HG03159 (cell line): ENCODE measurements around the gene CLNK.
"Not testable (repeated sequence)": the region's sequence is repeated elsewhere in the genome, so short reads cannot be mapped to it uniquely, and the experiment has no call there.

Experiments used
- ATAC-seq: cut with Tn5 transposase; IDR thresholded peaks from one replicate; pipeline ENCODE4 v1.9.1; 2021; ENCODE audit warnings: mild to moderate bottlenecking, moderate library complexity; ENCODE audit not compliant: unreplicated experiment

Gene CLNK

GRCh38 chr4:10582059-10582686 is 102.4 kb downstream of the CLNK start:
- ATAC-seq: no peak

GRCh38 chr4:10581022-10581421 is 103.5 kb downstream of the CLNK start:
- ATAC-seq: no peak

GRCh38 chr4:10579648-10580047 is 104.9 kb downstream of the CLNK start:
- no peak for ATAC-seq

- peak; percentile 47 for ATAC-seq
These were observed 106.8 kb downstream of the CLNK start for GRCh38 chr4:10577508-10578426.

- ATAC-seq: peak; percentile 65
These were observed 107.5 kb downstream of the CLNK start for GRCh38 chr4:10577018-10577417.

- no peak for ATAC-seq
These were observed 108.3 kb downstream of the CLNK start for GRCh38 chr4:10576236-10576635.

GRCh38 chr4:10575414-10575813 is 109.2 kb downstream of the CLNK start:
- ATAC-seq: no peak

- not testable (repeated sequence) for ATAC-seq
These were observed 110.0 kb downstream of the CLNK start for GRCh38 chr4:10574553-10574952.

GRCh38 chr4:10571909-10572308 is 112.7 kb downstream of the CLNK start:
- ATAC-seq: no peak

GRCh38 chr4:10569491-10569890 is 115.1 kb downstream of the CLNK start:
- ATAC-seq: no peak

GRCh38 chr4:10567766-10568165 is 116.8 kb downstream of the CLNK start:
- no peak for ATAC-seq

GRCh38 chr4:10565166-10565780 is 119.3 kb downstream of the CLNK start:
- no peak for ATAC-seq

- ATAC-seq: peak; percentile 80
These were observed 129.9 kb downstream of the CLNK start for GRCh38 chr4:10554694-10555093.

GRCh38 chr4:10554121-10554520 is 130.4 kb downstream of the CLNK start:
- no peak for ATAC-seq

GRCh38 chr4:10552591-10553280 is 131.8 kb downstream of the CLNK start:
- ATAC-seq: no peak

- no peak for ATAC-seq
These were observed 148.7 kb downstream of the CLNK start for GRCh38 chr4:10535912-10536311.

- ATAC-seq: peak; percentile 69
These were observed 149.7 kb downstream of the CLNK start for GRCh38 chr4:10534820-10535219.

GRCh38 chr4:10532155-10532554 is 152.4 kb downstream of the CLNK start:
- ATAC-seq: no peak

- ATAC-seq: no peak
These were observed 154.3 kb downstream of the CLNK start for GRCh38 chr4:10530137-10530786.

GRCh38 chr4:10529291-10530136 is 155.1 kb downstream of the CLNK start:
- ATAC-seq: no peak
